Measurements from ENCODE around the gene RUNX3.

RUNX3 gene

DNA sequence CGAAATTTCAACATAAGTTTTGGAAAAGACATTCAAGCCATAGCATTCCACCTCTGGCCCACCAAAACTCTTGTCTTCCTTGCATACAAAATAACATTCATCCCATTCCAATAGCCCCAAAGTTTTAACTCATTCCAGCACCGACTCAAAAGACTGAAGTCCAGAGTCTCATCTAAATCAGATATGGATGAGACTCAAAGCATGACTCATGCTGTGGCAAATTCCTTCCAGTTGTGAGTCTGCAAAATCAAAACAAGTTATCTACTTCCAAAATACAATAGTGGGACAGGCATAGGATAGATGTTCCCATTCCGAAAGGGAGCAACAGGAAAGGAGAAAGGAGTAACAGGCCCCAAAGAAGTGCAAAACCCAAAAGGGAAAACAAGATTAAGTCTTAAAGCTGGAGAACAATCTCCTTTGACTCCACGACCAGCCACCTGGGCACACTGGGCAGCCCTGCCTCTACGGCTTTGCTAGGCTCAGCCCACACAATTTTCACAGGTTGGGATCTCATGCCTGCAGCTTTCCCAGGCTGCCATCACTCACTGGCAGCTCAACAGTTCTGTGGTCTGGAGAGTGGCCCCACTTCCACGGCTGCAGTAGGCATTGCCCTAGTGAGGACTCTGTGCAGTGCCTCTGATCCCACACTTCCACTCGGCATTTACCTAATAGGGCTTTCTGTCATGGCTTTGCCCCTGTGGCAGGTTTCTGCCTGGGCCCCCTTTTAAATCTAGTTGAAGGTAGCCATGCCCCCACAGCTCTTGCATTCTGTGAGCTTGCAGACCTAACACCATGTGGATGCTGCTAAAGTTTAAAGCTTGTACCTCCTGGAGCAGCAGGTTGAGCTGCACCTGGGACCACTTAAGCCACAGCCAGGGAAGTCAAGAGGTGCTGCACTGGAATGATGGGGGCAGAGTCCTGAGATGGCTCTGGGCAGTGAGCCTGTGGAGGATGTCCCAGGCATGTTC is 51.0 kb downstream of the RUNX3 start:
- peak; percentile 84 for DNase-seq

DNA sequence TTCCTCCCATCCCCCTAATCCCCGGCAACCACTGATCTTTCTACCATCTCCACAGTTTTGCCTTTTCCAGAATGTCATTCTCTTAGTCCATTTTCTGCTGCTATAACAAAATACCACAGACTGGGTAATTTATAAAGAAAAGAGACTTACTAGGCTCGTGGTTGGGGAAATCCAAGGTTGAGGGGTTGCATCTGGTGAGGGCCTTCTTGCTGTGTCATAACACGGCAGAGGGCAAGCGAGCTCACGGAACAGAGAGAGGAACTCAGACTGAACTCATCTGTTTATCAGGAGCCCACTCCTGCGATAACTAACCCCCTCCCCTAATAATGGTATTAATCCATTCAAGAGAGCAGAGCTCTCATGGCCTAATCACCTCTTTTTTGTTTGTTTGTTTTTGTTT is 52.0 kb downstream of the RUNX3 start:
- DNase-seq = no peak

DNA sequence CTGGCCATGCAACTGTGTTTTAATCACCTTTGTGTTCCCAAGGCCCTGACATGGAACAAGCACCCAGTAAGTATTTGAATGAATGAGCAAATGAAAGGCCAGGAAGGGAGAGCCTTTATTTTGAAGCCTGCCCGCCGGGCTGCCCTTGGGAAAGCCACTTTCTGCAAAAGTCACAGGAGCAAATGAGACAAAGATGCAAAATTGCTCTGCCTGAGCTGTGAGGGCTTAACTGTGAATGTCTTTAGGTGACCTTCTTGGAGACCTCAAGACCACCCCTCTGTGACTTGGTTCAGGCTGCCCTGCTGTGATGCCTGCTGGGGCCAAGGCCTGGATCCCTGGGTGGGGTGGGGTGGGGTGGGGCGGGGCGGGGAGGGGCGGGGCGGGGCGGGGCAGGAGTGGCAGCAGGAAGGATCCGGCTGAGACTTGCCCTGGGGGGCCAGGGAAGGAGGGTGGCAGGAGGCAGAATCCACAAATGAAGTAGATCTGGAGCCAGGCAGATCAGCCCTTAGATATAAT is 54.0 kb downstream of the RUNX3 start:
- DNase-seq = no peak

DNA sequence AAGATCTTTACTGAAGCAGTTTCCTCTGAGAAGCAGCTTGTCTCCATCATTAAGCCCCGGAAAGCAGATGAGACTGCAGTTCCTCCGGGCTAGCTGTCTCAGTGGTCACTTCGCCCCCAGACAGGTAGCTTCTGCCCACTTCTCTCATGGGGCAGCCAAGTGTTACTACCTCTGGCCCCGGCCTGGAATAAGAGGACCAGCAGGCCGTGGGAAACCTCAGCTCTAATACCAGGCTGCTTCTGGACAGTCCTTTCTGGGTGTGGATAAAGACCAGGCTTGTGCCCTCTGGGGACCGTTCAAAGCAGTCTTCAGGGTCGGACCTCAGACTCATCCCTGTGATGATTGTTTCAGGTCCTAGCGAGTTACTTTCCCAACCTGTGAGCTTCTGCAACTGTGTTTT is 54.8 kb downstream of the RUNX3 start:
- no peak for DNase-seq

DNA sequence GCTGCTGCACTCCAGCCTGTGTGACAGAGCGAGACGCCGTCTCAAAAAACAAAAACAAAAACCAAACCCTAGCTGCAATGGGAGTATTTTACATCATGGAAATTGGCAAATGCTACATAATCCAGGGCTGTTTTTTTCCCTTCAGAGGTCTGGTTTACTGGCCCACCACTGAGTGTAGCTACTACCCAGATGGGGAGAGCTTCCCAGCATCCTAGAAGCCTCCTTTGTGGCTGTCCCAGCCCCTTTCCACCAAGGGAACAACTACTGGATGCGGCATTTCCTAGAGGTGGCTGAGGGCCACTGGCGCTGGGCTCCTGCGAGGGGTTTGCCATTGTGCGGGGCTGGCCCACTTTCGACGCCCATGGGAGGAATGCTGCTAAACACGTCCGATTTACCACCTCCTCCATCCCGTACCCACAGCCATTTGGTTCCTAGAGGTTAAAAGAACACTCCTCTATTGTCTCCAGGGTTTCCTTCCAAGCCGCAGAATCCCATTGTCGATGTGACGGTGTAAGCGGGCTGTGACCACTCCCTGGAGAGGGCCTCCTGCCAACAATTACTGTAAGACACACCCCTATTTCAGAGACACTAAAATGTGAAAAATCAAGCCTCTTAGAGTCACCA is 55.4 kb downstream of the RUNX3 start:
- no peak for DNase-seq

DNA sequence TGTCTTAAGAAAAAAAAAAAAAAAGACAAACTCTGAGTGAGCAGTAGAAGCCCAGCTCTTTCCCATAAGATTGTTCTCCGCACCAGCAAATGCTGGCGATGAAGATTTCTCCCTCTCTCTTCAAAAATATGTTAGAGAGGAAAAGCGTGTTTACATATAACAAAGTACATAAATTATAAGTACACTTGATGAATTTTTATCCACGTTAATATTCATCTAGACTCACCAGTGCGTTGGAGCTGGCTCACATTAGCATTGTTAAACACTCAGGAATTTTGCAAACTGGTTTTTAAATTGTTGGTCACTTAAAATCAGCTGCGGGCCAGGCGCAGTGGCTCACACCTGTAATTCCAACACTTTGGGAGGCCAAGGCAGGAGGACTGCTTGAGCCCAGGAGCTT is 56.0 kb downstream of the RUNX3 start:
- no peak for DNase-seq

DNA sequence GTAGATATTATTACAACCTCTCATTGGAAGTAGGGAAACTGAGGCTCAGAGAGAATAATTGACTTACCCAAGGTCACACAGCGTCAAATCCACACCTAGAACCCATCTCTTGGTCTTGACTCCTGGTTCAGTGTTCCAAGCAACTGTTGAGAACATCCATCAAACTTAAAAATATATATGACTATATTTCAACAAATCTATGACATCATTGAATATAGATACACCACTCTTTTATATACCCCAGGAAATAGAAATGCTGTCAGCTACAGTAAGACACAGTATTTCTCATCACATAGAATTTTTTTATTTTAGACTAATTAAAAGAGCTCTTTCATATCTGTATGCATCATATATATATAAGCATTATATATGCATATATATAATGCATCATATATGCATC is 56.9 kb downstream of the RUNX3 start:
- DNase-seq = no peak

DNA sequence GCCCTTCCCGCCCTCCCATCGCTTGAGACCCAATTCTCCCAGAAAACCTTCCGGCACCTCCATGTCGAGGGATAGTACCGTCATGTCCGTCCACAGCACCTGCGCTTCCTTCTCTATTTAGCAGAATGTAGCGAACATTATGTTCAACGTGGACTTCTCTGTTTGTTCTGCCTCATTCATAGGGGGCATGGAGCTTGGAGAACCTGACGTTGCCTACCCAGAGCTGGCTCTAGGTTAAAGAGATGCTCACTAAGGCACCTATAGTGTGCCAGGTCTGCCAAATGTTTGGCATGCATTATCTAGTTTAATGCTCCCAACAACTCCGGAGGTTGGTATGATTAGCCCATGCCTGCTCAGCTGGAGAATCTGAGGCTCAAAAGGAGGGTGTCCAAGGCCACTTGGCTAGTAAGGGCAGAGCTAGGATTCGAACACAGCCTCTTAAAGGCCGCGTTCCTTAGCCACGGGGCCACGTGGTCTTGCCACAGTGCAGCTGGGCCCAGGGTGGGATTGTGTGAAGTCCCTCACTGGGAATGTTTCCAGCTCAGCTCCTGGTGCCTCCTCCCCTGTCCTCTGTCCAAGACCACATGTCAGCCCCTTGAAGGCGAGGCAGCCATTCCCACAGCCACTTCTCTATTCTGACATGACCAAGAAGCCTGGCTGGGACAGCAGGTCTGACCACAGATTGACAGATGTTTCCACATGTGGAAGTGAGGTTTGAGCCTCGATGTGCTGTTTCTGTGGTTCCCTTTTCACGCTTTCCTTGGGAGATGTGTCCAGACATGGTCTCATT is 57.8 kb downstream of the RUNX3 start:
- DNase-seq = no peak

DNA sequence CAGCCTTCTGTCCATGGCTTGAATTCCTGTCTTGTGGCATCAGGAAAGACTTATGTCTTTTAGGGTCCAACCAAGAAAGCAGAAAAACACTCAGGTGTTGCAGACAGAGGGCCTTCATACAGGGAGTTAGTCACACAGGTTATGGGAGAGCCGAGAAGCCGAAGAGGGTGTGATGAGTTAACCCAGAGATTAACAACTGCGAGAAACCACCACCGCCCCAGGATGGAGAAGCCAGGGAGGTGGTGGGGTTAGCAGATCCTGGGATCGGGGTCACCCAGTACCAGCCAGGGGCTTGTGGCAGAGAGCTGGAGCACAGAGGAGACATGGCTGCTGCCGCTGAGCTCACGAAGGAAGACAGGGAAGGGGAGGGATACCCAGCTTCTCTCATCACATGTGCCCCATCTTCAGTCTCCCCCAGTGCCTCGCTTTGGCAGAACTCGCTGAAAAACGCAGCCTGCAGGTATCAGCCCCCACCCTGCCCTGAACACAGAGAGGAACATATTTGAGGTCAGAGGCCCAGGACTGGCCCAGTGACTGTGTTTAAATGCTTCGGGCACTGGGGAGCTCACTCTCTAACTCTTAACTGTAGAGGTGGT is 58.7 kb downstream of the RUNX3 start:
- DNase-seq = no peak

DNA sequence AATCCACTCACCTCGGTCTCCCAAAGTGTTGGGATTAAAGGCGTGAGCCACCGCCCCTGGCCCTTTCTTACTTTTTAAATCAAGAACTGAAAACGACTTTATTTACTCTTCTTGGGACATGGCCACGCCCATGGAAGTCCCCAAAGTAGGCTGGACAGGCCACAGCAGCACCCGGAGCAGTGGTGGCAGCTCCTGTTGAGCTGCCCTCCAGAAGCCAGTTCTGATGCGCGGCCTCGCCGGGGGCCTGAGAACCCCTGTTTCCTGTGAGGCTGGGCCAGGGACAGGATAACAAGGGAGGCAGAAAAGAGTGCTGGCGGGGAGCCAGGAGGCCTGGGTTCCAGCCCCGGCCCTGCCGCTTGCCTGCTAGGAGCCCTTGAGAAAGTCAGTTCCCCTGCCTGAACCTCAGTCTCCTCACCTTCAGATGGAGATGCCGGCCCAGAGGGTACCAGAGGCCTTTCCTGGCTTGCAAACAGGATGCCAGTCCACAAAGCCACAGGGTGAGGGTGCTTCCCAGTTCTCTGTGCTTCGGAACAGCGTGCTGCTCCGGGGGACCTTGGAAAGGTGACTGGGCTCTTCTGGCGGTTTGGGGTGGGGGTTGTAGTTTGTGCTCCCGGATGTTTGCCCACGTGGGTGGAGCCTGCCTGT is 59.4 kb downstream of the RUNX3 start:
- no peak for DNase-seq

DNA sequence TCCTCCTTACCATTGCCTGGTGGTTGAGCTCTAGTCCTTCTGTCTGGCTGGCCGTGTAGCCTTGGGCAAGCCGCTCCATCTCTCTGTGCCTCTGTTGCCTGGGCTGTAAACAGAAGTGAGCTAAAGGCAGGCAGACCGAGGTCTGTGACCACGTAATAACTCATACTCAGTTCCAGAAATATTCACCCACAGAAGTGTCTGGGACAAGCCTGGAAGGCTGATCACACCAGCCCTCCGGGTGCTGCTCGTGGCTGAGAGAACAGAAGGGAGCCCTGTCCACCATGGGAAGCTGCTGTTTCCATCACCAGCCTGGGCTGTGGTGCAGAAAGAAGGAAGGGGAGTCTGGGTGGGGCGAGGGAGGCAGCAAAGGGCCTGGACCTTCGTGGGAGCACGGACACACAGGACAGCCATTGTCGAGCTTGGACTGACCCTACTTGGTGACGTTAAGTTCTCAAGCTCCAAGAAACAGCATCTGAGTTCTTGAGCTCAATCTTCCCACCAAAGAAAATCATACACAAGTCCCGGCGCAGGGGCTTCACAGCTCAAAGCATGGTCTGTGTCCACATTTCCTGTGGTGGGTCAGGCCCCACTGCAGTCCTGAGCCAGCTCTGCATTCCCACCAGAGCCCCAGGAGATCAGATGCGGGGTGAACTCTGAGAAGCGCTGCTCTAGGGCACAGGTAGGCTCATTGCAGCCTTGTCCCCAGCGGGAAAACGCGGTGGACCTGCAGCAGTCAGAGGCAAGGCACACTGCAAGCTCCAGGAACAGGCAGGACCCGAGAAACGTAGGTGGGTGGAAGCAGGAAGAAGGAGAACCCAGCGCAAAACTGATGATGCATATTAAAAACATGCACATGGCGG is 61.8 kb downstream of the RUNX3 start:
- DNase-seq = no peak

DNA sequence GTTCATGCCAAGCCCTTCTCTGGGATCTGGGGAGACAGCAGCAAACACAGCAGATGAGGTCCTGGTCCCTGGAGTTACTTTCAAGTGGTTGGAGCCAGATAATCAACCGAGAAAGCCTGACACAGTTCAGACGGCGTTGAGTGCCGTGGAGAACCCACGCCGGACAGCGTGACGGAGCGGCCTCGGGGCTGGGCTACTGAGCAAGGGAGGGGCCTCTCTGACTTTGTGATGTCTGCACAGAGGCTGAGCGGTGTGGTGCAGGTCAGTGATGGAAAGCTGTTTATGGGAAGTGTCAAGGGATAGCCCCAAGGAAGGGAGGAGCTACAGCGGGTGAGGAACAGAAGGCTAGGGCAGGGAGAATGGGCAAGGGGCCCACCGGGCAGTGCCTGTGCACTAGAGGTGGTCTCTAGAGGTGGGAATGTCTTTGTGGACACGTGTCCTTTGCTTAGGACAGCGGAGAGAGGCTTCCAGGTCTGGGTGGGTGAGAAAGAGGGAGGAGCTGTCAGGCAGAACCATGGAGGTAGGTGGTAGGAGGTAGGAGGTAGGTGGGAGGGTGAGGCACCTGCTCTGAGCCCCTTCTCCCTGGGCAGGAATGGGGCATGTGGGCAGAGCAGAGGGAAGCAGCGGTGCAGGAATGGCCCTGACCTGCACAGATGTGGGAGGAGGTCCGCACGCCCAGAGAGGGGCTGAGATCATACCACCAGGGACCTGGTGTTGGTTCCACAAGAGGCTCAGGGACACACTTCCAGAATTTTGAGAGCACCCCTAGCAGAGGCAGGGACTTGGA is 62.8 kb downstream of the RUNX3 start:
- DNase-seq = no peak

DNA sequence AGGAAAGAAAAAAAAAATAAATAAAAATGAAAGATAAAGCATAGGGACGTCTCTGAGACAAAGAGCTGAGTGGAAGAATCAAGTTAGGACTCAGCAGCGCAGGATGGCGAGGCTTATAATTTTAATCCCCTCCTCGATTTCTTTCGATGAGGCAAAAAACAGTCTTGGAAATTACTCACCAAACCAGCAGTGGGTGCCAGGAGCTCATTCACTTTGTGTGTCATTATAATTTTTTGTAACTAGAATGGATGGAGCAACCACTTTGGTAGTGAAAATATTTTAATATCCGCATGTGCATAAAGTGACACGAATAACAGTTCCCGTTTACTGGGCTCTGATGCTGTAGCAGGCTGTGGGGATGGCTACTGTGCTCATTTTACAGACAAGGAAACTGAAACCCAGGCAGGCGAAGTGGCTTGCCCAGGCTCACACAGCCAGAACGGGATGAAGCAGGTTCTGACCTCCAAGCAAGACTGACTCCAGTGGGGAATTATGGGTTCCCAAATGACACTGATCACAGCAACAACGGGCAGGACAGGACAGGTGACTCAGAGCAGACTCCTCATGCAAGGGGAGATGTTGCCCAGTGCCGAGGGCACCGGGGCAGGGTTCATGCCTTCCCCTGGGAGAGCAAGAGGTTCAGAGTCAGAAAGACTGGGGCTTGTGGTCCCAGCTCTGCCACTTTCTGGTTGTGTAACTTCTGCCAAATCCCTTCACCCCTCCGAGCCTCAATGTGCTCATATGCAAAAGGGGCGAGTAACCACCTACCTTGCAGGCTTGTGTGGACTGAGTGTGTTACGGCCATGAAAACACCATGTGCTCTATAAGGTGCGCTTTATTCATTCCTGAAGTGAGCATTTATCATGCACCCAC is 63.6 kb downstream of the RUNX3 start:
- no peak for DNase-seq

DNA sequence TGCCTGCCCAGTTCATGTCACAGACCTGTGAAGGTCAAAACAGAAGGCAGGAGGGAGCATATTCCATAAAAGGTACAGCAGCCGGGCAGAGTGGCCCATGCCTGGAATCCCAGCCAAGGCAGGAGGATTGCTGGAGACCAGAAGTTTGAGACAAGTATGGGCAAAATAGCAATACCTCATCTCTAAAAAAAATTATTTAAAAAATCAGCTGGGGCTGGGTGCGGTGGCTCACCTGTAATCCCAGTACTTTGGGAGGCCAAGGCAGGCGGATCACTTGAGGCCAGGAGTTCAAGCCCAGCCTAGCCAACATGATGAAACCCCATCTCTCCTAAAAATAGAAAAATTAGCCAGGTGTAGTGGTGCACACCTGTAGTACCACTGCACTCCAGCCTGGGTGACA is 64.5 kb downstream of the RUNX3 start:
- DNase-seq = no peak

DNA sequence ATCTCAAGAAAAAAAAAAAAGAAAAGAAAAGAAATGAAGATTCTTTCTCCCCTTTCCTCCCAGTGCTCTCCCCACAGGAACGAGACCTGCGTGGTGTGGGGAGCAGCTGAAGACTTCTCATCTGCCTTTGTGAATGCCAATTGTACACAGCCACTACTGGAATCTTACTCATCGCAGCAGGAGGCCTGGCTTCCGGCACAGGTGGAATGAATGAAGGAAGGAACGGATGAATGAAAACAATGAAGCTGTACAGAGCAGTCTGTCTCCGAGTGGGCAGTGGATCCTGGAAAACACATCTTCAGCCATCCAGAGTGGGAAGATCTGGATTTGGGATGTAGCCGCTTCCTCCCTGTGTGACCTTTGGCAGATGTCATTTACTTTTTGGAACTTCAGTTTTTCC is 64.9 kb downstream of the RUNX3 start:
- DNase-seq = no peak

DNA sequence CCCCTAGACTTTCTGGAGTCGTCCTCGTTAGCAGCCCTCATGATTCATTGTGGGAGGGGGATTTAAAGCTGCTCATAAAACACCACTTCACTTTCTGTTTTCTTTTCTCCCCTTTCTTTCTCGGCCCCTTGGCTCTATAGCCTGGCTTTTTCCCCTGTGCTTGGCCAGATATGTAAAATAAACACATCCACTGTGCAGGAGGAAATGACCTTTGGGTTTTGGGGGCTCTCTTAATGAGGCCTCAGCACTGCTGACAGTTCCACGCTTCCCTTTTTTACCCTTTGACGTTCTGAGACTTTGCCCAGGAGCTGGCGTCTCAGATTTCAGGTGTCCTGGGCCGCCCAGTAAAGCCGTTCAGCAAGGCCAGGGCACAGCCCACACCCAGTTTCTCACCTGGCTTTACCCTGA is 65.7 kb downstream of the RUNX3 start:
- no peak for DNase-seq

DNA sequence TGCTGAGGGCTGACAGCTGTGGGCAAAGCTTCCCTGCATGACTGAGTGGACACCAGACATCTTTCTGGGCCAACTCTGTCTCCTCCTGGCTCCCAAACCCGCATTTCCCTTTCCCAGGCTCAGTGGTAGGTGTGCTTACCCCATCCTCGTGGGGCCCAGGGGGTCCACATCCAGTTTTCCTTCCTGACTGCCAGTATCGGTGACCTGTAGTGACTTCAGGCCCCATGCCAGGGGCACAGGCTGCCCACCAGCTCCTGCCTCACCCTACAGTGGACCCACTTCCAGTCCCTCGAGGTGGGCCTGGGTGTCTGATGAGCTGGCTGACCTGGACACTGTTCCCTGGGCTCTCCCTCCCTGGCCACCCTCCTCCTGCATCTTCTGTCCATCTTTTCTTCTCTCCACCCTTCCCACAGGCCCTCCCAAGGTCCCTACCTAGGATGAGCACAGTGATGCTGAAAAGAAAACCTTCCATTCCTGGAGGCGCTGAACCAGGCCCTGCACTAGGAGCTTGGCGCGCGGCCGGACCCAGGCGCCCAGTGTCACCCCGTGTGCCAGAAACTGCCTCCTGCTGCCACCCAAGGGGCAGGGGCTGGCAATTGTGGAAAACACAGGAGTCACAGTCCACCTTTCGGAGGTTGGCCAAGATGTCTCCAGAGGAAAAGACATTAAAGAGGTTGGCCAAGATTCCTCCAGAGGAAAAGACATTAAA is 67.1 kb downstream of the RUNX3 start:
- DNase-seq = no peak

Data from fibroblast of skin of back (primary cell).